ENCODE data around the gene SLC6A18.

SLC6A18 gene

GRCh38 chr5:1251678-1252580 lies 26.7 kb downstream of the SLC6A18 start:
- H3K79me2 ChIP-seq: no peaks in the 10 kb centered on the region
- no peak overlapping the region for H2AFZ ChIP-seq
- H3K4me2 ChIP-seq (ENCODE audit: low read length): no peak overlapping the region
- TF ChIP-seq, protein P1, sequence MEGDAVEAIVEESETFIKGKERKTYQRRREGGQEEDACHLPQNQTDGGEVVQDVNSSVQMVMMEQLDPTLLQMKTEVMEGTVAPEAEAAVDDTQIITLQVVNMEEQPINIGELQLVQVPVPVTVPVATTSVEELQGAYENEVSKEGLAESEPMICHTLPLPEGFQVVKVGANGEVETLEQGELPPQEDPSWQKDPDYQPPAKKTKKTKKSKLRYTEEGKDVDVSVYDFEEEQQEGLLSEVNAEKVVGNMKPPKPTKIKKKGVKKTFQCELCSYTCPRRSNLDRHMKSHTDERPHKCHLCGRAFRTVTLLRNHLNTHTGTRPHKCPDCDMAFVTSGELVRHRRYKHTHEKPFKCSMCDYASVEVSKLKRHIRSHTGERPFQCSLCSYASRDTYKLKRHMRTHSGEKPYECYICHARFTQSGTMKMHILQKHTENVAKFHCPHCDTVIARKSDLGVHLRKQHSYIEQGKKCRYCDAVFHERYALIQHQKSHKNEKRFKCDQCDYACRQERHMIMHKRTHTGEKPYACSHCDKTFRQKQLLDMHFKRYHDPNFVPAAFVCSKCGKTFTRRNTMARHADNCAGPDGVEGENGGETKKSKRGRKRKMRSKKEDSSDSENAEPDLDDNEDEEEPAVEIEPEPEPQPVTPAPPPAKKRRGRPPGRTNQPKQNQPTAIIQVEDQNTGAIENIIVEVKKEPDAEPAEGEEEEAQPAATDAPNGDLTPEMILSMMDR (IDR thresholded peaks at IDR 0.05): no peak
- H3K4me3 ChIP-seq (ENCODE audit: low read depth, low read length): no peak overlapping the region
- no peak overlapping the region for H3K9ac ChIP-seq
- H3K27ac ChIP-seq: no peak overlapping the region
- no peaks in the 10 kb centered on the region for H3K4me1 ChIP-seq
- H3K27me3 ChIP-seq (ENCODE audit: control insufficient read depth, insufficient read depth, low read length): no peaks in the 10 kb centered on the region
- no peaks in the 10 kb centered on the region for H3K36me3 ChIP-seq (ENCODE audit: control insufficient read depth, insufficient read depth, low read length)
- no peaks in the 10 kb centered on the region for H3K9me3 ChIP-seq (ENCODE audit: control insufficient read depth, low read length)

DNA sequence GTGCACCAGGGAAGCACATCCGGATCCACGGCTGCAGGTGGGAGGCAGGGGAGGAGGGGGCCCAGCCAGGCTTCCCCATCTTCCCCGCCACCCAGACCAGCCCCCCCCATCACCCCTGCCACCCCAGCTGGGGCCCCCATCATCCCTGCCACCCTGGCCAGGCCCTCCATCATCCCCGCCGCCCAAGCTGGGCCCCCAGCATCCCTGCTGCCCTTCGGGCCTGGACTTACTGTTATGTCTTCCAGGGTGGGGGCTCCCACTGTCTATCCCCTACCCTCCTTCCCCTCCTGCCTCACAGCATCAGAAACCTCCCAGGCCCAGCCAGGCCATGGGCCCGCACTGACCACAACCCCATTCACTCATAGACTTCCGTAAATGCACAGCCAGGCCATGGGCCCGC lies 27.5 kb downstream of the SLC6A18 start:
- H3K79me2 ChIP-seq: no peaks in the 10 kb centered on the region
- no peak overlapping the region for H3K9ac ChIP-seq
- no peaks in the 10 kb centered on the region for H3K36me3 ChIP-seq (ENCODE audit: control insufficient read depth, insufficient read depth, low read length)
- H3K4me2 ChIP-seq (ENCODE audit: low read length): no peak overlapping the region
- TF ChIP-seq, protein P1 (IDR thresholded peaks at IDR 0.05): no peak
- no peak overlapping the region for H3K27ac ChIP-seq
- no peaks in the 10 kb centered on the region for H3K9me3 ChIP-seq (ENCODE audit: control insufficient read depth, low read length)
- no peaks in the 10 kb centered on the region for H3K27me3 ChIP-seq (ENCODE audit: control insufficient read depth, insufficient read depth, low read length)
- no peak overlapping the region for H3K4me3 ChIP-seq (ENCODE audit: low read depth, low read length)
- no peak overlapping the region for H2AFZ ChIP-seq
- H3K4me1 ChIP-seq: no peaks in the 10 kb centered on the region

- no peak overlapping the region for H3K27ac ChIP-seq
- H3K9ac ChIP-seq: no peak overlapping the region
- TF ChIP-seq, protein P1 (IDR thresholded peaks at IDR 0.05): no peak
- H3K4me1 ChIP-seq: no peaks in the 10 kb centered on the region
- H3K9me3 ChIP-seq (ENCODE audit: control insufficient read depth, low read length): no peaks in the 10 kb centered on the region
- no peaks in the 10 kb centered on the region for H3K36me3 ChIP-seq (ENCODE audit: control insufficient read depth, insufficient read depth, low read length)
- H3K27me3 ChIP-seq (ENCODE audit: control insufficient read depth, insufficient read depth, low read length): no peaks in the 10 kb centered on the region
- no peak overlapping the region for H2AFZ ChIP-seq
- H3K4me2 ChIP-seq (ENCODE audit: low read length): no peak overlapping the region
- H3K4me3 ChIP-seq (ENCODE audit: low read depth, low read length): no peak overlapping the region
- H3K79me2 ChIP-seq: no peaks in the 10 kb centered on the region
Observed at GRCh38 chr5:1253456-1254105, 28.4 kb downstream of the SLC6A18 start.

DNA sequence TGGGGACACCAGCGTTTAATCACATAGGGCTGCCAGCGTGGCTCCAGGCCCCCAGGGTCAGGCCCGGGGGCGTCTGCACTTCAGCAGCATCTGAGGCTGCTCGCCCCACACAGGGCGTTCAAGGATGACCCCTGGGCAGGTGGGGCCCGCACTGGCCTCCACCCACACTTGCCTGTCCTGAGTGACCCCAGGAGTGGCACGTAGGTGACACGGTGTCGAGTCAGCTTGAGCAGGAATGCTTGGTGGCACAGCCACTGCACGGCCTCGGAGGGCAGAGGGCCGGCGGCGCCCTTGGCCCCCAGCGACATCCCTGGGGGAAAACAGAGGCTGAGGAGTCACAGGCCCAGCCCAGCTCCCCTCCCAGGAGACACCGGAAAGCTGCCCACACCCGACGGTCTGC lies 29.0 kb downstream of the SLC6A18 start:
- H3K9ac ChIP-seq: no peak overlapping the region
- no peak overlapping the region for H2AFZ ChIP-seq
- no peaks in the 10 kb centered on the region for H3K36me3 ChIP-seq (ENCODE audit: control insufficient read depth, insufficient read depth, low read length)
- TF ChIP-seq, protein P1 (IDR thresholded peaks at IDR 0.05): no peak
- no peaks in the 10 kb centered on the region for H3K4me1 ChIP-seq
- no peaks in the 10 kb centered on the region for H3K9me3 ChIP-seq (ENCODE audit: control insufficient read depth, low read length)
- H3K27me3 ChIP-seq (ENCODE audit: control insufficient read depth, insufficient read depth, low read length): no peaks in the 10 kb centered on the region
- H3K27ac ChIP-seq: no peak overlapping the region
- H3K4me3 ChIP-seq (ENCODE audit: low read depth, low read length): no peak overlapping the region
- no peak overlapping the region for H3K4me2 ChIP-seq (ENCODE audit: low read length)
- no peaks in the 10 kb centered on the region for H3K79me2 ChIP-seq
